Measurements from ENCODE around the gene BSG. TPM values are rescaled to one million over a fixed set of nuclear protein-coding genes. Genes with fewer than 3 reads are reported as not detected.

BSG gene
- total and polyA plus RNA-seq, 10 donors = 95.3 to 307 (median 213) TPM

GRCh38 chr19:593505-593904, 21.1 kb downstream of the BSG start:
- WGBS, 5 donors = 48 to 63% (median 55%) methylated on average over 9 of the region's 9 CpGs

GRCh38 chr19:594265-594870, 22.0 kb downstream of the BSG start:
- Histone ChIP-seq H3K4me3 (no peak overlapping the region), H3K9me3 (no peaks in the 10 kb centered on the region), H3K27me3 (replicated peaks in 1 of 7) (peaks cover 8 to 63% (median 33%) of the 10 kb centered on the region in 7 donors), H3K27ac (no peak overlapping the region), H3K4me1 (peaks cover under 1 to 17% (median 13%) of the 10 kb centered on the region in 6 donors), H3K36me3 (no peaks in the 10 kb centered on the region)
- no peak for DNase-seq
- 73 to 82% (median 74%) methylated on average over 18 to 24 of the region's 24 CpGs for WGBS, 5 donors
- intact Hi-C loops (cut with DNase I; ENCODE audit: low total_unique reads) = no loop called here
- TF ChIP-seq POLR2AphosphoS5 (IDR thresholded peaks at IDR 0.05) (no peak), CTCF (IDR thresholded peaks at IDR 0.05 in 8 of 11, conservative IDR thresholded peaks at IDR 0.05 in 3 of 11) (no peak), POLR2A (IDR thresholded peaks at IDR 0.05) (no peak)

More at GRCh38 chr19:593505-593904, 21.1 kb downstream of the BSG start:
- TF ChIP-seq POLR2A (IDR thresholded peaks at IDR 0.05) = no peak
- intact Hi-C loops (cut with DNase I; ENCODE audit: low total_unique reads) = no loop called here
- no peaks in the 10 kb centered on the region for H3K9me3 ChIP-seq
- no peak overlapping the region for H3K4me3 ChIP-seq
- no peak overlapping the region for H3K27ac ChIP-seq
- peaks cover 4 to 26% (median 22%) of the 10 kb centered on the region in 6 donors for H3K4me1 ChIP-seq
- no peak for DNase-seq
- no peaks in the 10 kb centered on the region for H3K36me3 ChIP-seq
- H3K27me3 ChIP-seq (replicated peaks in 1 of 7) = peaks cover 8 to 71% (median 42%) of the 10 kb centered on the region in 7 donors

GRCh38 chr19:595326-596262, 23.2 kb downstream of the BSG start:
- Histone ChIP-seq H3K36me3 (no peaks in the 10 kb centered on the region), H3K4me3 (no peak overlapping the region), H3K9me3 (no peaks in the 10 kb centered on the region), H3K27me3 (replicated peaks in 1 of 7) (peaks cover 8 to 55% (median 25%) of the 10 kb centered on the region in 7 donors), H3K4me1 (peaks cover 0 to 11% (median 8%) of the 10 kb centered on the region in 6 donors), H3K27ac (no peak overlapping the region)
- WGBS, 5 donors = 75 to 85% (median 83%) methylated on average over 27 to 42 of the region's 42 CpGs
- no peak for DNase-seq
- intact Hi-C loops (cut with DNase I; ENCODE audit: low total_unique reads) = no loop called here
- TF ChIP-seq POLR2AphosphoS5 (IDR thresholded peaks at IDR 0.05) (no peak), POLR2A (IDR thresholded peaks at IDR 0.05) (no peak), CTCF (IDR thresholded peaks at IDR 0.05 in 8 of 11, conservative IDR thresholded peaks at IDR 0.05 in 3 of 11) (no peak)

GRCh38 chr19:596263-596655, 23.9 kb downstream of the BSG start:
- H3K27ac ChIP-seq = no peak overlapping the region
- H3K4me3 ChIP-seq = no peak overlapping the region
- intact Hi-C loops (cut with DNase I; ENCODE audit: low total_unique reads) = no loop called here
- H3K36me3 ChIP-seq = no peaks in the 10 kb centered on the region
- H3K9me3 ChIP-seq = peaks cover 0 to 4% (median 0%) of the 10 kb centered on the region in 8 donors
- H3K4me1 ChIP-seq = peaks cover 0 to 4% (median 2%) of the 10 kb centered on the region in 6 donors
- TF ChIP-seq CTCF (IDR thresholded peaks at IDR 0.05 in 8 of 11, conservative IDR thresholded peaks at IDR 0.05 in 3 of 11) = no peak
- no peak for TF ChIP-seq POLR2A (IDR thresholded peaks at IDR 0.05)
- no peak for TF ChIP-seq POLR2AphosphoS5 (IDR thresholded peaks at IDR 0.05)
- H3K27me3 ChIP-seq (replicated peaks in 1 of 7) = peaks cover 5 to 49% (median 19%) of the 10 kb centered on the region in 7 donors
- 87 to 91% (median 89%) methylated on average over 6 to 16 of the region's 16 CpGs for WGBS, 5 donors
- no peak for DNase-seq
